RWPE1 (cell line): ENCODE results near the gene EEF1A2.

Experiments
- CTCF ChIA-PET: fragments of 350-600 bp; sonication (Branson Sonifier 250); formaldehyde crosslinking; extraction: SDS; loops from one replicate; lab custom pipeline; 2021; lab: Yijun Ruan, JAX
- POLR2A ChIA-PET: fragments of 400-600 bp; formaldehyde crosslinking; extraction: SDS; loops from one replicate; lab custom pipeline; 2020; ENCODE audit warnings: antibody characterized with exemption; ENCODE audit not compliant: low non-redundant PET; lab: Yijun Ruan, JAX
- DNase-seq: peaks from one replicate; pipeline ENCODE4 v3.0.0; 2012; ENCODE audit warnings: low spot score
- H3K27ac ChIP-seq: fragments of 450-650 bp; 2 replicates; pipeline ENCODE4 v1.5.1; 2017
- CTCF ChIP-seq: fragments of 450-650 bp; conservative IDR thresholded peaks from 2 replicates; pipeline ENCODE4 v1.5.1; 2017; ENCODE audit warnings: low read depth, mild to moderate bottlenecking

The EEF1A2 gene

GRCh38 chr20:63534427-63534830 lies 35.5 kb upstream of the EEF1A2 start:
- ChIA-PET POLR2A (interaction anchor here (1.0 to 3.8 kb wide), 4 partner anchors 13 to 446 kb away, joined by 4 to 53 read pairs (median 4); partner anchors contain the start of genes HELZ2, PPDPF and TPD52L2), CTCF (interaction anchor here (0.5 to 4.1 kb wide), 8 partner anchors 12 to 523 kb away, joined by 3 to 18 read pairs (median 6); no protein-coding TSS in a partner anchor)
- TF ChIP-seq CTCF: no peak
- DNase-seq: peak; percentile 61
- peak overlapping the region; percentile 98 for H3K27ac ChIP-seq

GRCh38 chr20:63533871-63534393 lies 35.0 kb upstream of the EEF1A2 start:
- ChIA-PET POLR2A (interaction anchor here (1.2 to 3.8 kb wide), 2 partner anchors 12 to 446 kb away, joined by 4 to 53 read pairs; partner anchors contain the start of gene PPDPF), CTCF (interaction anchor here (0.7 to 4.1 kb wide), 5 partner anchors 38 to 523 kb away, joined by 3 to 18 read pairs (median 4); no protein-coding TSS in a partner anchor)
- peak overlapping the region; percentile 98 for H3K27ac ChIP-seq
- peak; percentile 82 for DNase-seq
- no peak for TF ChIP-seq CTCF

GRCh38 chr20:63533388-63533787 lies 34.5 kb upstream of the EEF1A2 start:
- H3K27ac ChIP-seq: peak overlapping the region; percentile 98
- POLR2A ChIA-PET: interaction anchor here (3.8 kb wide), 1 partner anchor 12 kb away, joined by 53 read pairs; the partner anchor contains the start of gene PPDPF
- no peak for TF ChIP-seq CTCF
- CTCF ChIA-PET: interaction anchor here (2.2 kb wide), 1 partner anchor 441 kb away, joined by 7 read pairs; no protein-coding TSS in a partner anchor
- no peak for DNase-seq

GRCh38 chr20:63532449-63532971 lies 33.6 kb upstream of the EEF1A2 start:
- peak overlapping the region; percentile 98 for H3K27ac ChIP-seq
- no peak for DNase-seq
- POLR2A ChIA-PET: interaction anchor here (0.6 kb wide), 1 partner anchor 104 kb away, joined by 3 read pairs; no protein-coding TSS in a partner anchor
- CTCF ChIA-PET: no interaction called here
- TF ChIP-seq CTCF: no peak

DNA sequence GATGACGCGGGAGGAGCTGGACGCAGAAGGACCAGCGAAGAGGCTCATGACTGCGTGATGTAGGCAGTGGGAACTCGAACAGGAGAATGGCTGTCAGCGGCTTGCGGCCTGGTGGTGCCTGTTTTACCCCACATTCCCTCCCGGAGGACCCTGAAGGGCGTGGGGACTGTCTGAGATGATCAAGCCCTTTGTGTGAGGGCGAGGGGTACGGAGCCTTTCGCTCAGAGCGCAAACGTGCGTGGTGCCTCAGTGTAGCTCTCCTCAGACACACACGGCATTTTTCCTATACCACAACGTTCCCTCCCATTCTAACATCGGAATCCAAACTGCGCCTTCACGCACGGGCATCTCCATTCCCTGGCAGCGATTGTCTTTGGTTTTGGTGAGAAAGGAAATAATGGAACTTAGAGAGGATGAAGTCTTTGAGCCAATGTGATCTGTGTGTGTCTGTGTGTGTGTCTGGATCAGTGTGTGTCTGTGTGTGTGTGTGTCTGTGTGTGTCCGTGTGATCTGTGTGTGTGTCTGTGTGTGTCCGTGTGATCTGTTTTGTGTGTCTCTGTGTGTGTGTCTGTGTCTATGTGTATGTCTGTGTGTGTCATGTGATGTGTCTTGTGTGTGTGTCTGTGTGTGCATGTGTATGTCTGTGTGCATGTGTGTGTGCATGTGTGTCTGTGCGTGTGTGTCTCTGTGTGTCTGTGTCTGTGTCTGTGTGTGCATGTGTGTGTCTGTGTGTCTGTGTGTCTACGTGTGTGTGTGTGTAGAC lies 33.0 kb upstream of the EEF1A2 start:
- no peak for TF ChIP-seq CTCF
- peak overlapping the region; percentile 98 for H3K27ac ChIP-seq
- CTCF ChIA-PET: interaction anchor here (0.6 to 0.9 kb wide), 2 partner anchors 11 to 13 kb away, joined by 3 to 4 read pairs; partner anchors contain the start of gene PPDPF
- POLR2A ChIA-PET: interaction anchor here (0.9 kb wide), 1 partner anchor 11 kb away, joined by 3 read pairs; no protein-coding TSS in a partner anchor
- no peak for DNase-seq

GRCh38 chr20:63530788-63531160 lies 31.9 kb upstream of the EEF1A2 start:
- no peak for DNase-seq
- POLR2A ChIA-PET: interaction anchor here (0.7 to 0.9 kb wide), 2 partner anchors 9 to 10 kb away, joined by 3 read pairs; no protein-coding TSS in a partner anchor
- H3K27ac ChIP-seq: peak overlapping the region; percentile 15
- no peak for TF ChIP-seq CTCF
- CTCF ChIA-PET: interaction anchor here (0.9 kb wide), 1 partner anchor 10 kb away, joined by 3 read pairs; the partner anchor contains the start of gene PPDPF
